ENCODE measurements around the gene CRYBG1.

Gene CRYBG1

DNA sequence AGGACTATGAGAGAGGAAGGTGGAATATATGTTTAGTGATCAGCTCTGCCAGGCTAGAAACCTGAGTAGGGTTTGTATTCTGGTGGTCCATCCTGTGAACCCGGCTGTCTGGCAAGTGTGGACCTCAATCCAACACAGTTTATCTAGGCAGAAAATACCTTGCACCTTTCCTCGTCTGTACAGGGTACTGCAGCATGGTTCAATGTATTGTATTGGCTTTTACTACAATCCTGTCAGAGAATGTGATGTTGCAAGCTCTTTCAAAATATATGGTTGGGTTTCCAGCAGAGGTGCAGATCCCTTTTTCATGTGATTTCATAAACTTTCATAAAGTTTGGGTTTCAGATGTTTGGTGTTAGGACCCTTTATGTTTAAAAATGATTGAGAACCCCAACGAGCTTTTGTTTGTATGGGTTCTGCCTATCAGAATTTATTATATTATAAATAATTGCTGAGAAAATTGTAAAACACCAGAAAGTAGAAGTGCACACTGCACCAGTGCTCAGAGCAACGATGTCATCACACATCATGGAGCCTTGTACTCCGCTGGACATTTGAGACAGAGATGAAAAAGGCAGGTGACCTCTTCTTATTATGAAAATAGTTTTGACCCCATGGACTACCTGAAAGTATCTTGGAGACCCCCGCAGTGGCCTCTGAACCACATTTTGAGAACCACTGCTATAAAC is 162.2 kb downstream of the CRYBG1 start:
- in situ Hi-C loops (cut with MboI; ENCODE audit: low sequenced_read_pairs) = no loop called here

GRCh38 chr6:106525107-106525881 is 164.8 kb downstream of the CRYBG1 start:
- in situ Hi-C loops (cut with MboI; ENCODE audit: low sequenced_read_pairs) = no loop called here

DNA sequence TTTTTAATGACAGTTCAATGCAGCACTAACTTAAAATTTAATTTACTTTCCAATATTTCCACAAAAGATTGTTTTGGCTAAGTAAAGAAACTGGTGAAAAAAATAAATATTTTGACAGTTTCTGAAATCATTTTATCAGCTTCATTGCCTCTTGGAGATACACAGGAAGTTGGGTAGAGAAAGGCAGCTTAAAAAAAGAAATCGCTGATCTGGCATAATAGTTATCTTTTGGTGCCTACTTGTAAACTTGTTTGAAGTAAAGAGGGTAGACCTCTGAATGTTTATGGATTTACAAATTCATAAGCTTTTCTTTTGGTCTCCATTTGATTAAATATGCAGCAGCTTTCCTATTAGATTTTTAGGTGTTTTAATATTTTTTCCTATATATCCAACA is 165.4 kb downstream of the CRYBG1 start:
- in situ Hi-C loops (cut with MboI; ENCODE audit: low sequenced_read_pairs) = no loop called here

DNA sequence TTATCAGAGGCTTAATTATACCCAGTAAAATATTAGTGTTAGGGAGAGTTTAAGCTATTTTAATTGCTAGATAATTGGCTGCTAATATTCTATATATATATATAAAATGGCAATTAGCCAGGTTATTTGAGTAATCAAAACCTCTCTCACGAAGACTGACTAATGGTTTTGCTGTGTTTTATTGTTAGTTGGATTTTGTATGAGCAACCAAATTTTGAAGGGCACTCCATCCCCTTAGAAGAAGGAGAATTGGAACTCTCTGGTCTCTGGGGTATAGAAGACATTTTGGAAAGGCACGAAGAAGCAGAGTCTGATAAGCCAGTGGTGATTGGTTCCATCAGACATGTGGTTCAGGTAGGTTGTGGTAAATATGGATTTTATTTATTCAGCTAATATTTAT is 166.6 kb downstream of the CRYBG1 start:
- in situ Hi-C loops (cut with MboI; ENCODE audit: low sequenced_read_pairs) = no loop called here

GRCh38 chr6:106527979-106528378 is 167.5 kb downstream of the CRYBG1 start:
- in situ Hi-C loops (cut with MboI; ENCODE audit: low sequenced_read_pairs) = no loop called here

DNA sequence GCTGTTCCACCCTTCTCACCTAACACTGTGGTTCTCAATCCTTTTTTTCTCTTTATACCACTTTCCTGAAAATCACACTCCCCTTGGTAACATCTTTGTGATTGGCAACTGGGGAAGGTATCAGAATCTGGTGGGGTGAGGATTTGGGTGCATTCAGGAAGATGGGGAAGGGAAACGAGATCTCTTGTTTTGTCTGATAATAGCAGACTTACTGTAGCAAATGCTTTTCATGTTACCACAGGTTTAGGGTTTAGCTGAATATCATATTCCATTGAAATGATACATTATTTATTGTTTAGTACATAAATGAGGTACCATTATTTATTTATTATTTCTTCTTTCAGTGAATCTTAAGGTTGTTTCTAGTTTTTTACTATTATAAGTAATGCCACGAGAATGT is 168.0 kb downstream of the CRYBG1 start:
- in situ Hi-C loops (cut with MboI; ENCODE audit: low sequenced_read_pairs) = no loop called here

DNA sequence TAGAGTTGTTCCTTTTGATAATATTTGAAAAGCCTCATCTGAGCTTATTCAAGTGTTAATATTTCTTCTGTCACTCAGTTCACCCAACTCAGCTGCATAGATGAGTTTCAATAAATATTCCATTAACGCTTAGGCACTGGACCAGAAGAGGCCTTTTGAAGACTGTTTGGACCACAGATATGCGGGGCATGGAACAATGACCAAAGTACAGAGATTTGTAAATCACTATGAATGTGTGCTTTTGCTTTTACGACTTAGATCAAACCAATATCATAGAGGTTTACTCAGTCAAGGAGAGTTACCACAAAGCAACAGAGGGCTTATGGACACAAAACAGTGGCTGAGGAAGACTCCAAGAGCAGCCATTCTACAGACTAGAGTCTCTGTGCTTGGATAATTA is 168.9 kb downstream of the CRYBG1 start:
- in situ Hi-C loops (cut with MboI; ENCODE audit: low sequenced_read_pairs) = no loop called here

GRCh38 chr6:106530026-106530425 is 169.5 kb downstream of the CRYBG1 start:
- in situ Hi-C loops (cut with MboI; ENCODE audit: low sequenced_read_pairs) = no loop called here

GRCh38 chr6:106530502-106530901 is 170.0 kb downstream of the CRYBG1 start:
- in situ Hi-C loops (cut with MboI; ENCODE audit: low sequenced_read_pairs) = no loop called here

GRCh38 chr6:106533054-106533453 is 172.5 kb downstream of the CRYBG1 start:
- in situ Hi-C loops (cut with MboI; ENCODE audit: low sequenced_read_pairs) = no loop called here

DNA sequence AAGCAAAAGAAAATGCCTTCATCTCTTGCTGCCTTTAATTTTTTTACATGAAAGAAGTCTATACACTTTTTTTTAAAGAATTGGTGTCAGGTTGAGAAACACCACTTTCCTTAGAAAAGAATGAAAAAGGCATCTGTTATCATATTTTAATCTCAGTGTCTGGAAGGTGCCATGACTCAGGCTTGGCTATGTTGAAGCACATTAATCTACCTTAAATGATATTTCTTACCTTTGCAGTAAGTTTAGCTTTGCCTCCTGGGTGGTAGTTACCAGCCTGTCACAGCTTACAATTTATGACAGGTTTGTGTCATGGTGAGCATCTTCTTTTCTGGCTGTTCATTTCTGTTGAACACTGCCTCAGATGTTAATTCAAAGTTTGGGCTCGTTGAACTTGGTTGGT is 173.5 kb downstream of the CRYBG1 start:
- in situ Hi-C loops (cut with MboI; ENCODE audit: low sequenced_read_pairs) = no loop called here

DNA sequence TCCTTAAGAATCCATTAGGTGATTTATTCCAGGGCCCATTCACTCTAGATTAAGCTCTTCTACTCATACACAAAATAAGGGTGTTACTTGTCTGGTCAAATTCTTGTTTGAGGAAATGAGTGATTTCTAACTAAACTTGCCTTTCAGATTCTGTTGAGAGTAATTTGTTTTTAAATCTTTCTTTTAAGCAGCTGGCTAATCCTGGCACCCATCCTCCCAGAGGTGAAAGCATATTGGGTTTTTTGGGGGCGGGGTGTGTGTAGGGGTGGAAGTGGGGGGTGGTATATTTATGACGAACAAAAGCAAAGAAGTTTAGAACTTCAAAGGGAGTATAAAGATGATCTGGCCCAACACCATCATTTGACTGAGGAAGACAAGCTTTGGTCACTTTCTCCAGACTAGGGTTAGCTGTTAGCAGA is 174.1 kb downstream of the CRYBG1 start:
- in situ Hi-C loops (cut with MboI; ENCODE audit: low sequenced_read_pairs) = no loop called here

GRCh38 chr6:106535012-106535411 is 174.5 kb downstream of the CRYBG1 start:
- in situ Hi-C loops (cut with MboI; ENCODE audit: low sequenced_read_pairs) = no loop called here

- in situ Hi-C loops (cut with MboI; ENCODE audit: low sequenced_read_pairs) = no loop called here
These were observed 175.8 kb downstream of the CRYBG1 start for GRCh38 chr6:106536357-106536756.

GRCh38 chr6:106536851-106537250 is 176.3 kb downstream of the CRYBG1 start:
- in situ Hi-C loops (cut with MboI; ENCODE audit: low sequenced_read_pairs) = no loop called here

GRCh38 chr6:106537662-106538061 is 177.1 kb downstream of the CRYBG1 start:
- in situ Hi-C loops (cut with MboI; ENCODE audit: low sequenced_read_pairs) = no loop called here

DNA sequence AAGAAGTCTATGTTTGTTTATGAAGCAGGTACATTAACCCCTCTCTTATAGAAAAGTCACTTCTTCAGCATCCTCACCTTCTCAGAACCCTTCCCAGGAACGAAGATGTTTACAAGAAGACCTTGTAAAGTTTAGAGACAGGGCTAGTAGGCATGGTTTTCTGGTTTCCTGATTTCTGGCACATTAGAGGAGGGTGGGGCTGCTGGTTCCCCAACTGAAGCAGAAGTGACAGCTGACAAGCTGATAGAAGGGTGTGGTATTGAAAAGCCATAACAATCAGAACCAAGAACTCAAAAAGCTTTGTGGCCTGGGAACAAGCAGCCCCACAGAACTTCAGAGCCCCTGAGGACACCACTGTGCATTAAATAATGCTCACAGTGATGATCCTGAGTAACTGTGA is 177.6 kb downstream of the CRYBG1 start:
- in situ Hi-C loops (cut with MboI; ENCODE audit: low sequenced_read_pairs) = no loop called here

DNA sequence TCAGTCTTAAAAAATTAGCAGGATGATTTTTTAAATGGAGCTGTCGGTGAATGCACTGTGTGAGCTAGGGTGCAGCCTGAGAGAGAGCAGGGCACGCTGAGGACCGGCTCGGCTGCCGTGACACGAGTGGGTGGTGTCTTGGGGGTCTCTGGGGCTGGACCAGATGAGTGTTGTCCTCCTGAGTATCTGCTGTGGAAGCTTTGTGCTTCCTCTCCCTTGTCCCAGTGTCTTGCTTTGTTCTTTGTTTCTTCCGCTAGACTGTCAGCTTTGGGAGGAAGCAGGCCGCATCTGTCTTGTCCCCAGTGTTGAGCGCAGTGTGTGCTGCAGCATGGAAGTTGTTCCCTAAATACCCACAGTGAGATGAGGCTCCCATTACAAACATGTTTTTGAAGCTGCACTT is 179.4 kb downstream of the CRYBG1 start:
- in situ Hi-C loops (cut with MboI; ENCODE audit: low sequenced_read_pairs) = no loop called here

DNA sequence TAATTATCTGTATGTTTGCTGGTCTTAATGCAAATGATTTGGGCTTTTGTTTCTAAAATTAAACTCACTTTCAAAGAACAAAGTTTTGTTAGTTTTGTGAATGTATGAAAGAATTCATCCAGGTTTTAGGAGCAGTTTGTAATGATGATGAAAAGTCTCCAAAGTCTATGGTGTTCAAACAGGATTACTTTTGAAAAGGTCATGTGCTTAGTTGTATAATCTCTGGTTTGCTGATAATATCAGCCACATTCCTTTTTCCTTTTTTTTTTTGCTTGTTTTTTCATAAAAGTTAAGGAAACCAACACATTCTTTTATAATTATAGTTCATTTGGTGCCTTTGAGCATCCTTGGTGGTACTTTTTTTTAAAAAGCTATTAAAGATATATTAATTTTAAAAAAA is 179.9 kb downstream of the CRYBG1 start:
- in situ Hi-C loops (cut with MboI; ENCODE audit: low sequenced_read_pairs) = no loop called here

DNA sequence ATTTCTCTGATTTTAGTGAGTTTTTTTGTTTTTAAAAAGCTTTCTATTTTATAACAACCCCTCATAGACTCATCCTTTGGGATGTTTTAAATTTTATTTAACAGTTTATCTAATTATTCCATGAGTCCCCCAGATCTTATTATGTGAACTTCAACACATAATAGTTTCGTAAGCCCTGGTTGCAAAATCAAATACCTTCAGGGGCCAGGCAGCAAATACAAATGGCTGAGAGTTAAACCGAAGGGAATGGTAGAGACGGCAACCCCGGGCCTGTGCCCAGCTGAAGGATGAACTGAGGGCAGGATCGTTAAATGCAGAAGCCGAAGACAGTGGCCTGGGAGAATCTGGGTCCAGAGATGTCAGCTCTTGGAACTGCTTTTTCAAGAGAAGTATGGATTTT is 180.4 kb downstream of the CRYBG1 start:
- in situ Hi-C loops (cut with MboI; ENCODE audit: low sequenced_read_pairs) = no loop called here

GRCh38 chr6:106546261-106546690 is 185.8 kb downstream of the CRYBG1 start:
- in situ Hi-C loops (cut with MboI; ENCODE audit: low sequenced_read_pairs) = no loop called here

DNA sequence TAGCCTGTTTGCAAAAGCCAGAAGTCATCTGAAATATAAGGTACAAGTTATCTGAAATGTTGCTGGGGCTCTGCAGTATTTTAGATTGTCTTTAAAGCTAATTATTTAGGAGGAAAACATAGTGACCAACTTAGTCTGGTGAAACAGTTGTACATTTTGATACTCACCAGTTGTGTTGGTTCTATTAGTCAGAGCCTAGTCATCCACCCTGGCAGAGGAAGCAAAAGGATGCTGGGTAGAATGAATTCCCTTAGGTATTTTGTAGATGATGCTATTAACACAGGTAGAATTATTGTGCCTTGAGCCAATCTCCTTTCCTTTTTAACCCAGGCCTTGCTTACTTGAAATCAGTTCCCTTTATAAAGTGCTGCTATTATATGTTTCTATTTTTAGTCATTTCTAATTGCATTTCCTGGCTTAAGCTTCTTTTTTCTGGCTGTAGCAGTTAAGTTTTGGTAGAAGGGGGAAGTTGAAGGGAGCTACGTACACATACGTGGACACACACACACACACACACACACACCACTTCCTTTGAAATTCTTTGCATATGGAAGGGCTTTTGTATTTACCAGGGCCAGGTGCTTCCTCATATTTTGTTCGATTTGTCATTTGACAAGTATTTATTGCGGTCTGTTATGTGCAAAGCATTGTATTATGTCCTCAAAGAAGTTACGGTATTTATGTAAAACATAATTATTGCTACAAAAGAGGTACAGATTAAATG is 186.3 kb downstream of the CRYBG1 start:
- in situ Hi-C loops (cut with MboI; ENCODE audit: low sequenced_read_pairs) = no loop called here
